ENCODE measurements around the gene ADGRG6.

DNA sequence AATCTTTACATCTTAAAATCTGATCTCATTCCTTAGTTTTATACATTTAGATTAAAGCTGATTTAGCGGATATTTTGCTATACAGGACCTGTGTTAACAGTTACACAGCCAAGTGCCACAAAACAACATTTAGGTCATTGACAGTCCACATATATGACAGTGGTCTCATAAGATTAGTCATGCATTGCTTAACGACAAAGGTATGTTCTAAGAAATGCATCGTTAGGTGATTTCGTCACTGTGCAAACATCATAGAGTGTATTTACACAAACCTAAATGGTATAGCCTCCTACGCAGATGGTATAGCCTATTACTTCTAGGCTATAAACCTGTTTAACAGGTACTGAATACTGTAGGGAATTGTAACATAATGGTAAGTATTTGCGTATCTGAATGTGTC is 21.6 kb downstream of the ADGRG6 start:
- TF ChIP-seq, protein P1, sequence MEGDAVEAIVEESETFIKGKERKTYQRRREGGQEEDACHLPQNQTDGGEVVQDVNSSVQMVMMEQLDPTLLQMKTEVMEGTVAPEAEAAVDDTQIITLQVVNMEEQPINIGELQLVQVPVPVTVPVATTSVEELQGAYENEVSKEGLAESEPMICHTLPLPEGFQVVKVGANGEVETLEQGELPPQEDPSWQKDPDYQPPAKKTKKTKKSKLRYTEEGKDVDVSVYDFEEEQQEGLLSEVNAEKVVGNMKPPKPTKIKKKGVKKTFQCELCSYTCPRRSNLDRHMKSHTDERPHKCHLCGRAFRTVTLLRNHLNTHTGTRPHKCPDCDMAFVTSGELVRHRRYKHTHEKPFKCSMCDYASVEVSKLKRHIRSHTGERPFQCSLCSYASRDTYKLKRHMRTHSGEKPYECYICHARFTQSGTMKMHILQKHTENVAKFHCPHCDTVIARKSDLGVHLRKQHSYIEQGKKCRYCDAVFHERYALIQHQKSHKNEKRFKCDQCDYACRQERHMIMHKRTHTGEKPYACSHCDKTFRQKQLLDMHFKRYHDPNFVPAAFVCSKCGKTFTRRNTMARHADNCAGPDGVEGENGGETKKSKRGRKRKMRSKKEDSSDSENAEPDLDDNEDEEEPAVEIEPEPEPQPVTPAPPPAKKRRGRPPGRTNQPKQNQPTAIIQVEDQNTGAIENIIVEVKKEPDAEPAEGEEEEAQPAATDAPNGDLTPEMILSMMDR (IDR thresholded peaks at IDR 0.05 in 8 of 11, conservative IDR thresholded peaks at IDR 0.05 in 3 of 11): no peak
- TF ChIP-seq POLR2A (IDR thresholded peaks at IDR 0.05): no peak
- TF ChIP-seq POLR2AphosphoS5 (IDR thresholded peaks at IDR 0.05): no peak
